GM21526 (cell line): ENCODE measurements around the gene SIGLEC7.
"Not testable (repeated sequence)": the region's sequence is repeated elsewhere in the genome, so short reads cannot be mapped to it uniquely, and the experiment has no call there.

ENCODE experiments used
- ATAC-seq: cut with Tn5 transposase; IDR thresholded peaks from one replicate; pipeline ENCODE4 v1.9.1; 2021; ENCODE audit warnings: moderate library complexity; ENCODE audit not compliant: unreplicated experiment, low FRiP score

Gene SIGLEC7

GRCh38 chr19:51164215-51164614, 22.1 kb downstream of the SIGLEC7 start:
- ATAC-seq, result no peak

GRCh38 chr19:51166846-51167490, 24.9 kb downstream of the SIGLEC7 start:
- no peak for ATAC-seq

GRCh38 chr19:51168564-51169282, 26.6 kb downstream of the SIGLEC7 start:
- ATAC-seq, result no peak

- not testable (repeated sequence) for ATAC-seq
Observed at GRCh38 chr19:51169283-51169918, 27.3 kb downstream of the SIGLEC7 start.

GRCh38 chr19:51172223-51172622, 30.1 kb downstream of the SIGLEC7 start:
- no peak for ATAC-seq

- no peak for ATAC-seq
Observed at GRCh38 chr19:51173681-51174080, 31.6 kb downstream of the SIGLEC7 start.

GRCh38 chr19:51179256-51179655, 37.2 kb downstream of the SIGLEC7 start:
- ATAC-seq, result no peak

- no peak for ATAC-seq
Observed at GRCh38 chr19:51181377-51181912, 39.3 kb downstream of the SIGLEC7 start.

GRCh38 chr19:51181913-51182419, 39.9 kb downstream of the SIGLEC7 start:
- no peak for ATAC-seq

GRCh38 chr19:51183629-51184028, 41.5 kb downstream of the SIGLEC7 start:
- no peak for ATAC-seq

- no peak for ATAC-seq
Observed at GRCh38 chr19:51185069-51185867, 43.2 kb downstream of the SIGLEC7 start.

GRCh38 chr19:51185868-51186215, 43.7 kb downstream of the SIGLEC7 start:
- no peak for ATAC-seq

GRCh38 chr19:51186323-51186722, 44.2 kb downstream of the SIGLEC7 start:
- no peak for ATAC-seq

GRCh38 chr19:51187395-51188226, 45.5 kb downstream of the SIGLEC7 start:
- ATAC-seq, result no peak

GRCh38 chr19:51188227-51188559, 46.1 kb downstream of the SIGLEC7 start:
- no peak for ATAC-seq

GRCh38 chr19:51192689-51193088, 50.6 kb downstream of the SIGLEC7 start:
- ATAC-seq, result no peak

GRCh38 chr19:51194527-51195315, 52.6 kb downstream of the SIGLEC7 start:
- no peak for ATAC-seq

- no peak for ATAC-seq
Observed at GRCh38 chr19:51195316-51195586, 53.1 kb downstream of the SIGLEC7 start.

GRCh38 chr19:51195616-51196015, 53.5 kb downstream of the SIGLEC7 start:
- no peak for ATAC-seq
